ENCODE data around the gene SPTAN1.

- TF ChIP-seq CTCF (IDR thresholded peaks at IDR 0.05; ENCODE audit: low read length) (no peak), EZH2 (optimal IDR thresholded peaks at IDR 0.05; ENCODE audit: low read depth, low read length) (no peak), EZH2phosphoT487 (IDR thresholded peaks at IDR 0.05; ENCODE audit: low read length) (no peak)
Measured at GRCh38 chr9:128555180-128555721, 2.9 kb downstream of the SPTAN1 start.
